ENCODE measurements around the gene RPL7A. TPM values are rescaled to one million over a fixed set of nuclear protein-coding genes. Genes with fewer than 3 reads are reported as not detected.
A peak's percentile ranks its signal among the peaks of the same experiment; 100 is the strongest.

RPL7A gene
- total and polyA plus RNA-seq, 2 of the 13 experiments (the other 11 are each of a cell fraction or from before 2014, with no cell fraction given), result 2,401 to 2,938 TPM

GRCh38 chr9:133360400-133361393 lies 12.7 kb downstream of the RPL7A start (continued):
- TF ChIP-seq ZHX2 (IDR thresholded peaks at IDR 0.05; ENCODE audit: low read depth) (no peak), ZHX2 (CRISPR knock-in tag; IDR thresholded peaks at IDR 0.05; ENCODE audit: borderline replicate concordance) (no peak), ZNF331 (CRISPR knock-in tag; IDR thresholded peaks at IDR 0.05) (0 out of 2 replicates have a peak, but pooled peaks have one; percentile 6), ZNF589 (CRISPR knock-in tag; conservative IDR thresholded peaks at IDR 0.05) (no peak), HOXA3 (CRISPR knock-in tag; IDR thresholded peaks at IDR 0.05) (no peak), TAF15 (IDR thresholded peaks at IDR 0.05; ENCODE audit: low read depth, low read length, poor library complexity, severe bottlenecking) (no peak), KDM2A (CRISPR knock-in tag; IDR thresholded peaks at IDR 0.05; ENCODE audit: borderline replicate concordance, low read depth) (peak; percentile 37; the same call in 1 of the 2 replicates), ZBTB3 (CRISPR knock-in tag; IDR thresholded peaks at IDR 0.05; ENCODE audit: borderline replicate concordance, low read depth) (no peak), SOX5 (CRISPR knock-in tag; IDR thresholded peaks at IDR 0.05; ENCODE audit: borderline replicate concordance) (no peak), BORCS8-MEF2B (CRISPR knock-in tag; IDR thresholded peaks at IDR 0.05) (0 out of 2 replicates have a peak, but pooled peaks have one; percentile 21), ZNF629 (CRISPR knock-in tag; conservative IDR thresholded peaks at IDR 0.05) (no peak), CTCF (CRISPR knock-in tag; IDR thresholded peaks at IDR 0.05) (no peak), ZNF317 (CRISPR knock-in tag; IDR thresholded peaks at IDR 0.05) (peak; percentile 92), MEIS2 (CRISPR knock-in tag; IDR thresholded peaks at IDR 0.05) (no peak), ZBTB4 (CRISPR knock-in tag; IDR thresholded peaks at IDR 0.05; ENCODE audit: borderline replicate concordance) (no peak), ZNF17 (CRISPR knock-in tag; IDR thresholded peaks at IDR 0.05) (no peak), ZNF556 (CRISPR knock-in tag; IDR thresholded peaks at IDR 0.05; ENCODE audit: borderline replicate concordance) (no peak), SP5 (CRISPR knock-in tag; IDR thresholded peaks at IDR 0.05; ENCODE audit: borderline replicate concordance, low read depth) (peak; percentile 54; the same call in 1 of the 2 replicates)

Measured in HepG2 (cell line).